ENCODE measurements around the gene ZFPL1. TPM values are rescaled to one million over a fixed set of nuclear protein-coding genes. Genes with fewer than 3 reads are reported as not detected.

Gene ZFPL1
- total and polyA plus RNA-seq, 4 donors = 34.5 to 45.8 (median 35.2) TPM

GRCh38 chr11:65107078-65107477 is 23.1 kb downstream of the ZFPL1 start:
- peaks cover 8 to 31% (median 9%) of the 10 kb centered on the region in 4 donors for H3K36me3 ChIP-seq (ENCODE audit: control insufficient read depth in 4 of 4, insufficient read depth in 4 of 4, low read length in 4 of 4)
- no peak overlapping the region for H3K4me3 ChIP-seq
- no peak for DNase-seq
- H3K9me3 ChIP-seq (ENCODE audit: control insufficient read depth in 4 of 4, insufficient read depth in 3 of 4, low read length in 3 of 4) = no peaks in the 10 kb centered on the region
- no peaks in the 10 kb centered on the region for H3K27me3 ChIP-seq (ENCODE audit: control insufficient read depth in 3 of 3, insufficient read depth in 3 of 3, low read length in 2 of 3)
- no peak overlapping the region for H3K27ac ChIP-seq (ENCODE audit: low read depth in 1 of 2, low read length in 1 of 2)
- no peak for TF ChIP-seq CTCF (IDR thresholded peaks at IDR 0.05; ENCODE audit: control extremely low read depth, extremely low read depth)
- H3K4me1 ChIP-seq (ENCODE audit: control insufficient read depth in 5 of 5, insufficient read depth in 5 of 5, low read length in 5 of 5) = peaks cover 0 to 9% (median 7%) of the 10 kb centered on the region in 5 donors
- H3K9ac ChIP-seq (ENCODE audit: insufficient read depth in 1 of 2, low read length in 2 of 2) = no peak overlapping the region
- ATAC-seq (ENCODE audit: insufficient read depth, low FRiP score) = no peak
- 96 to 97% methylated on average over 15 of the region's 15 CpGs for WGBS, 2 donors

DNA sequence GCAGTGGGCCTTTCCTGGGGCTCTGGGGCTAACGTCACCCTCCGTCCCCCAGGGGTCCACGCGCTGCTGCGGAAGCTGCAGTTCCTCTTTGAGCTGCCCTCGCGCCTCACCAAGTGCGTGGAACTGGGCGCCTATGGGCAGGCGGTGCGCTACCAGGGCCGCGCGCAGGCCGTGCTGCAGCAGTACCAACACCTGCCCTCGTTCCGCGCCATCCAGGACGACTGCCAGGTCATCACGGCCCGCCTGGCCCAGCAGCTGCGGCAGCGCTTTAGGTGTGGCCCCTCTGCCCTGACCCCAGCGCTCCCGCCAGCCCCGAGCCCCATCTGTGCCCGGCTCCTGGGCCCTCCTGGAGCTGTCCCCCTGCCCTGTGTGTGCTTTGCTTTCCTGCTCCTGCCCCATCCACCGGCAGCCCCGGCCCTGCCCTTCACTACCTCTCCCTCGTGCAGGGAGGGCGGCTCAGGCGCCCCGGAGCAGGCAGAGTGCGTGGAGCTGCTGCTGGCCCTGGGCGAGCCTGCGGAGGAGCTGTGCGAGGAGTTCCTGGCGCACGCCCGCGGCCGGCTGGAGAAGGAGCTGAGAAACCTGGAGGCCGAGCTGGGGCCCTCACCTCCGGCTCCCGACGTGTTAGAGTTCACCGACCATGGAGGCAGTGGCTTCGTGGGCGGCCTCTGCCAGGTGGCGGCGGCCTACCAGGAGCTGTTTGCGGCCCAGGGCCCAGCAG is 23.9 kb downstream of the ZFPL1 start:
- no peaks in the 10 kb centered on the region for H3K9me3 ChIP-seq (ENCODE audit: control insufficient read depth in 4 of 4, insufficient read depth in 3 of 4, low read length in 3 of 4)
- peaks cover 6 to 31% (median 8%) of the 10 kb centered on the region in 4 donors for H3K36me3 ChIP-seq (ENCODE audit: control insufficient read depth in 4 of 4, insufficient read depth in 4 of 4, low read length in 4 of 4)
- TF ChIP-seq CTCF (IDR thresholded peaks at IDR 0.05; ENCODE audit: control extremely low read depth, extremely low read depth) = no peak
- H3K27me3 ChIP-seq (ENCODE audit: control insufficient read depth in 3 of 3, insufficient read depth in 3 of 3, low read length in 2 of 3) = peaks cover 0 to 2% (median 0%) of the 10 kb centered on the region in 3 donors
- peaks cover 0 to 18% (median 7%) of the 10 kb centered on the region in 5 donors for H3K4me1 ChIP-seq (ENCODE audit: control insufficient read depth in 5 of 5, insufficient read depth in 5 of 5, low read length in 5 of 5)
- DNase-seq = no peak
- H3K4me3 ChIP-seq = no peak overlapping the region
- WGBS, 2 donors = 96 to 97% methylated on average over 50 to 52 of the region's 52 CpGs
- no peak overlapping the region for H3K27ac ChIP-seq (ENCODE audit: low read depth in 1 of 2, low read length in 1 of 2)
- no peak overlapping the region for H3K9ac ChIP-seq (ENCODE audit: insufficient read depth in 1 of 2, low read length in 2 of 2)
- ATAC-seq (ENCODE audit: insufficient read depth, low FRiP score) = no peak

GRCh38 chr11:65108469-65109123 is 24.6 kb downstream of the ZFPL1 start:
- Histone ChIP-seq H3K4me3 (no peak overlapping the region), H3K27ac (ENCODE audit: low read depth in 1 of 2, low read length in 1 of 2) (no peak overlapping the region), H3K9ac (ENCODE audit: insufficient read depth in 1 of 2, low read length in 2 of 2) (no peak overlapping the region), H3K9me3 (ENCODE audit: control insufficient read depth in 4 of 4, insufficient read depth in 3 of 4, low read length in 3 of 4) (no peaks in the 10 kb centered on the region), H3K4me1 (ENCODE audit: control insufficient read depth in 5 of 5, insufficient read depth in 5 of 5, low read length in 5 of 5) (peaks cover 0 to 25% (median 8%) of the 10 kb centered on the region in 5 donors), H3K27me3 (ENCODE audit: control insufficient read depth in 3 of 3, insufficient read depth in 3 of 3, low read length in 2 of 3) (peaks cover 0 to 3% (median 0%) of the 10 kb centered on the region in 3 donors), H3K36me3 (ENCODE audit: control insufficient read depth in 4 of 4, insufficient read depth in 4 of 4, low read length in 4 of 4) (peaks cover 4 to 31% (median 8%) of the 10 kb centered on the region in 4 donors)
- ATAC-seq (ENCODE audit: insufficient read depth, low FRiP score) = no peak
- no peak for TF ChIP-seq CTCF (IDR thresholded peaks at IDR 0.05; ENCODE audit: control extremely low read depth, extremely low read depth)
- no peak for DNase-seq
- 92 to 95% methylated on average over 37 to 38 of the region's 38 CpGs for WGBS, 2 donors

Measured in lung (tissue), 12 donors.